Activated CD4-positive, alpha-beta T cell treated with anti-CD3 and anti-CD28 coated beads, Interleukin-2, amount 50 U/mL, for 48 hours (primary cell): ENCODE results near the gene PPP1R9B.

Experiments used
- DNase-seq, 2 experiments: peaks; one replicate each; pipeline ENCODE4 v3.0.0-alpha.2; 2020

The PPP1R9B gene

GRCh38 chr17:50103252-50103651 is 47.2 kb downstream of the PPP1R9B start:
- no peak for DNase-seq

- no peak for DNase-seq
Observed at GRCh38 chr17:50102164-50102991, 48.1 kb downstream of the PPP1R9B start.

GRCh38 chr17:50101346-50102163 is 48.9 kb downstream of the PPP1R9B start:
- no peak for DNase-seq

- no peak for DNase-seq
Observed at GRCh38 chr17:50100921-50101345, 49.5 kb downstream of the PPP1R9B start.

GRCh38 chr17:50100480-50100883 is 50.0 kb downstream of the PPP1R9B start:
- DNase-seq: no peak

- no peak for DNase-seq
Observed at GRCh38 chr17:50099003-50099402, 51.5 kb downstream of the PPP1R9B start.

GRCh38 chr17:50098583-50098982 is 51.9 kb downstream of the PPP1R9B start:
- no peak for DNase-seq

- no peak for DNase-seq
Observed at GRCh38 chr17:50097926-50098325, 52.6 kb downstream of the PPP1R9B start.

- DNase-seq: no peak
Observed at GRCh38 chr17:50097455-50097854, 53.0 kb downstream of the PPP1R9B start.

GRCh38 chr17:50096758-50097157 is 53.7 kb downstream of the PPP1R9B start:
- DNase-seq: no peak

- DNase-seq: no peak
Observed at GRCh38 chr17:50096092-50096491, 54.4 kb downstream of the PPP1R9B start.

- DNase-seq: no peak
Observed at GRCh38 chr17:50095626-50096037, 54.8 kb downstream of the PPP1R9B start.

GRCh38 chr17:50094753-50095619 is 55.5 kb downstream of the PPP1R9B start, which contains the start of gene PDK2:
Gene PDK2, plus strand, starts transcription at chr17:50095351. Its CDS starts 85 bp downstream, at chr17:50095436.
- DNase-seq: peak; percentile 93 to 95

GRCh38 chr17:50094243-50094752 is 56.2 kb downstream of the PPP1R9B start:
- peak; percentile 97 to 98 for DNase-seq

- no peak for DNase-seq
Observed at GRCh38 chr17:50093807-50094206, 56.7 kb downstream of the PPP1R9B start.

- no peak for DNase-seq
Observed at GRCh38 chr17:50093246-50093645, 57.2 kb downstream of the PPP1R9B start.

GRCh38 chr17:50091918-50092285 is 58.6 kb downstream of the PPP1R9B start:
- DNase-seq: no peak

- no peak for DNase-seq
Observed at GRCh38 chr17:50090971-50091917, 59.2 kb downstream of the PPP1R9B start.

GRCh38 chr17:50090071-50090470 is 60.4 kb downstream of the PPP1R9B start:
- no peak for DNase-seq

GRCh38 chr17:50088952-50089825 is 61.3 kb downstream of the PPP1R9B start:
- DNase-seq: no peak
